ENCODE results near the gene RNF138.
"Not testable (repeated sequence)": the region's sequence is repeated elsewhere in the genome, so short reads cannot be mapped to it uniquely, and the experiment has no call there.

The RNF138 gene

GRCh38 chr18:32096946-32097345, 5.3 kb downstream of the RNF138 start:
- DNase-seq, result no peak

- no peak for DNase-seq
These were observed 12.8 kb downstream of the RNF138 start for GRCh38 chr18:32104516-32104915.

GRCh38 chr18:32110005-32110404, 18.3 kb downstream of the RNF138 start:
- DNase-seq, result no peak

- no peak for DNase-seq
These were observed 20.0 kb downstream of the RNF138 start for GRCh38 chr18:32111706-32112105.

GRCh38 chr18:32112826-32113225, 21.2 kb downstream of the RNF138 start:
- no peak for DNase-seq

GRCh38 chr18:32114293-32114942, 22.7 kb downstream of the RNF138 start:
- no peak for DNase-seq

- DNase-seq, result no peak
These were observed 30.4 kb downstream of the RNF138 start for GRCh38 chr18:32122039-32122438.

- no peak for DNase-seq
These were observed 34.9 kb downstream of the RNF138 start for GRCh38 chr18:32126538-32126937.

- no peak for DNase-seq
These were observed 44.0 kb downstream of the RNF138 start for GRCh38 chr18:32135625-32136024.

- no peak for DNase-seq
These were observed 46.8 kb downstream of the RNF138 start for GRCh38 chr18:32138332-32138982.

- peak; percentile 55 for DNase-seq
These were observed 48.2 kb downstream of the RNF138 start for GRCh38 chr18:32139835-32140283.

- DNase-seq, result no peak
These were observed 56.7 kb downstream of the RNF138 start for GRCh38 chr18:32148185-32148870.

- no peak for DNase-seq
These were observed 61.2 kb downstream of the RNF138 start for GRCh38 chr18:32152705-32153448.

- no peak for DNase-seq
These were observed 65.2 kb downstream of the RNF138 start for GRCh38 chr18:32156855-32157254.

GRCh38 chr18:32157580-32157979, 65.9 kb downstream of the RNF138 start:
- no peak for DNase-seq

GRCh38 chr18:32158108-32158624, 66.5 kb downstream of the RNF138 start:
- peak; percentile 88 for DNase-seq

GRCh38 chr18:32158631-32159030, 67.0 kb downstream of the RNF138 start:
- DNase-seq, result not testable (repeated sequence)

GRCh38 chr18:32160547-32160946, 68.9 kb downstream of the RNF138 start:
- no peak for DNase-seq

GRCh38 chr18:32167980-32168730, 76.5 kb downstream of the RNF138 start:
- no peak for DNase-seq

- no peak for DNase-seq
These were observed 82.0 kb downstream of the RNF138 start for GRCh38 chr18:32173654-32174053.

GRCh38 chr18:32174719-32175118, 83.0 kb downstream of the RNF138 start:
- DNase-seq, result no peak

GRCh38 chr18:32175265-32175664, 83.6 kb downstream of the RNF138 start:
- no peak for DNase-seq

All from SHP77 treated with DMSO at 0.1 percent for 48 hours (cell line).